Measurements from ENCODE around the gene LDHAL6B.

DNA sequence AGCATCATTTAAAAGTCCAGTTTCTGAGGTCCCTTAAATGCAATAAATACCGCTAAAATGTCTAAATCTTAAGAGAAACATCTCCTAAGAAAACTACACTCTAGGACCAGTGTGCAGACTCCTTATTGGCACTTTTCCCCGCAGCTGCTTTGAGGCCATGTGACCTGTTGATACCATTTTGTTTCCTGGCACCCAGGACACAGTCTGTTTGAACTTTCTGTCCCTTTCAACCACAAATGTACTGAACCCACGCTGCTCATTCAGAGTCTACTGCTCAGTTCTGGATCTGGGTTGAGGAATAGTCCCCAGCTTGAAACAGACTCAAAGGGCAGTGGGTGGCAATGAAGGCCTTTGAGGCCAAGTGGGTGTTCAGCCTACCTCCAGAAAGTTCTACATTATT, 17.1 kb downstream of the LDHAL6B start:
- TF ChIP-seq CTCF (IDR thresholded peaks at IDR 0.05) (no peak), POLR2AphosphoS5 (IDR thresholded peaks at IDR 0.05; ENCODE audit: insufficient read depth in 1 of 2, low read depth in 1 of 2) (no peak)

Measured in vagina (tissue), 2 donors.